Stimulated activated CD4-positive, alpha-beta T cell treated with anti-CD3 and anti-CD28 coated beads, Interleukin-4, amount 100 ng/mL, for 1 hour (primary cell): ENCODE results near the gene CCDC178.
A peak's percentile ranks its signal among the peaks of the same experiment; 100 is the strongest.
"Not testable (repeated sequence)": the region's sequence is repeated elsewhere in the genome, so short reads cannot be mapped to it uniquely, and the experiment has no call there.

ENCODE experiments used
- DNase-seq: peaks from one replicate; pipeline ENCODE4 v3.0.0-alpha.2; 2020

The CCDC178 gene

DNA sequence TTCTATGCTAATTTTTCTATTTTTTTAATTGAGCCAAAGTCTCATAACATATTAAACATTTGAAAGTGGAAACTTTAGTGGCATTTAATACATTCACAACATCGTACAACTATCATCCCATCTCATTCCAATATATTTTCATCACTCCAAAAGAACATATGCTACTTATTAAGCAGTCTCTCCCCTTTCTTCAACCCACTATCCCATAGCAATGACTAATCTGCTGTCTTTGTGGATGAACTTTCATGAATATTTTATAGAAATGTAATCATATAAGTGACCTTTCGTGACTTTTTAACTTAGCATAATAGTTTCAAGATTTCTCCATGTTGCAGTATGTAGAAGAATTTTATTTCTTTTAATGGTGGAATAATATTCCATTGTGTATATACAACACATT lies 90.3 kb downstream of the CCDC178 start:
- DNase-seq = no peak

DNA sequence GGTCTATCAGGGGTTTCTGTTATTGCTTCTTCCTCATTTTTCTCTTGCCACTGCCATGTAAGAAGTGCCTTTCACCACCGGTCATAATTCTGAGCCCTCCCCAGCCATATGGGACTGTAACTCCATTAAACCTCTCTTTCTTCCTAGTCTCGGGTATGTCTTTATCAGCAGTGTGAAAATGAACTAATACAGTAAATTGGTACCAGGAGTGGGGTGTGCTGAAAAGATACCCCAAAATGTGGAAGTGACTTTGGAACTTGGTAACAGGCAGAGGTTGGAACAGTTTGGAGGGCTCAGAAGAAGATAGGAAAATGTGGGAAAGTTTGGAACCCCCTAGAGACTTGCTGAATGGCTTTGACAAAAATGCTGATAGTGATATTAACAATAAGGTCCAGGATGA lies 100.8 kb downstream of the CCDC178 start:
- not testable (repeated sequence) for DNase-seq

DNA sequence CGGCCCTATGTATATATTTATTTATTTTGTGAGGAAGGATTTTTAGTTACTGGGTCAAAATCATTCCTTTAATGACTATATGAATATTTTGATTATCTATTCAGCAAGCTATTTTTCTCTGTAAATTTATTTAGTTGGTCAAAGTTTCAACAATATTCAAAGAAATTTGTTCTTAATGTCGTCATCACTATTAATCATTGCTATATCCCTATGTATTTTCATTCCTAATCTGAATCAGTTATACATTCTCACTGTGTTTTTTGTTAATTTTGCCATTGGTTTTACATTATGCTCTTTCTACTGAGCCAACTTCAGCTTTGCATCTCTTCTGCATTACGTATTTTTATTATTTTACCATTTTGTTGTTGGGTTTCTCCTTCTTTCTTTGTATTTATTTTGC lies 105.7 kb downstream of the CCDC178 start:
- DNase-seq = no peak

DNA sequence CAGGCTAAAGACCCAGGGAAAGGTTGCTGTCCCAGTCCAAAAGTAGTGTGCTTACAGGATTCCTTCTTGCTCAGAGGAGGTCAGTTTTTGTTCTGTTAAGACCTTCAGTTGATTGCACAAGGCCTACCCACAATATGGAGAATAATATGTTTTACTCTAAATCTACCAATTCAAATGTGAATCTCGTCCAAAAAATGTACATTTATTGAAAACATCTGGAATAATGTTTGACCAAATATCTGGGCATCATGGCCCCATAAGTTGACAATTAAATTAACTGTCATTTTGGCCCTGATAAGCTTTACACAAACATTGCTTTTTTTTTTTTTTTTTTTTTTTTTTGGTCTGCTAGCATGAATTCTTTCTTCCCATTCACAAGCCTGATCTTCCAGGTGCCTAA lies 109.8 kb downstream of the CCDC178 start:
- DNase-seq = no peak

DNA sequence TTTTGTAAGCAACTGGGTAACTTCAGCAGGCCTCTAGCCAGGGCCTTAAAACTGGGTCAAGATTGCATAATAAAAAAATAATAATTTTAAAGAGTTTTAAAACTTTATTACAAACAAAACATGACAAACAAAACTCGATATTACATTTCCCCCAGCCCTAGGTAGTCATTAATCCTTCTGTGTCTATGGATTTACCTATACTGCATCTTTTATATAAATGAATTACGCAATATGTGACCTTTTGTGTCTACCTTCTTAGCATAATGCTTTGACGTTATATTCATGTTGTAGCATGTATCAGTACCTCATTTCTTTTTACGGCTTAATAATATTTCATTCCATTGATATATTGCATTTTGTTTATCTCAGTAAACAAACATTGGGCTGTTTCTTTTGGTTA lies 113.5 kb downstream of the CCDC178 start:
- DNase-seq = no peak

DNA sequence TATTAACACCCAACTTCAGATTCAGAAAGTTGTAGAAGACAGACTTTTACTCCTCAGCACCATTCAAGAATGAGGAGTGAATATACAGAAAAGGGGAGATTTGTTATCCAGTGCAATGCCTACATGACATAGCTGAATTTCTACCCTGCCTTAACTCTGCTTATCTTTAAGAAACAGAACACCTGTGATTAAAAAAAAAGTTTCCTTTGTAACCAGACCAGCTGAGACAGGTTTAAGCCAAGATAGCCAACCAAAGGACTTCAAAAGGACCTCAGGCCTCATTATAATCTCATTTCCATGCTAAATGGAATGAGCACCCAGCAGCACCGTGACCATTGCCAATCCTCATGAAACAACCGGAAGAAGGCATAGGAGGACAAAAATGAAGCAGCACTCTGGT lies 122.9 kb downstream of the CCDC178 start:
- DNase-seq = no peak

DNA sequence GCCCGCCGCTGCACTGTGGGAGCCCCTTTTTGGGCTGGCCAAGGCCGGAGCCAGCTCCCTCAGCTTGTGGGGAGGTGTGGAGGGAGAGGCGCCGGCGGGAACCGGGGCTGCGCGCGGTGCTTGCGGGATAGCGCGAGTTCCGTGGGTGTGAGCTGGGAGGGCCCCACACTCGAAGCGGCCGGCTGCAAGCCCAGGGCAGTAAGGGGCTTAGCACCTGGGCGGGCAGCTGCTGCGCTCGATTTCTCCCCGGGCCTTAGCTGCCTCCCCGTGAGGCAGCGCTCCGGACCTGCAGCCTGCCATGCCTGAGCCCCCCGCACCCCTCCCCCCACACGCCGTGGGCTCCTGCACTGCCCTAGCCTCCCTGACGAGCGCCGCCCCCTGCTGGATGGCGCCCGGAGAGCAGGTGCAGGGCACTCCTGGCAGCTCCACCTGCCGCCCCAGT lies 124.4 kb downstream of the CCDC178 start:
- no peak for DNase-seq

DNA sequence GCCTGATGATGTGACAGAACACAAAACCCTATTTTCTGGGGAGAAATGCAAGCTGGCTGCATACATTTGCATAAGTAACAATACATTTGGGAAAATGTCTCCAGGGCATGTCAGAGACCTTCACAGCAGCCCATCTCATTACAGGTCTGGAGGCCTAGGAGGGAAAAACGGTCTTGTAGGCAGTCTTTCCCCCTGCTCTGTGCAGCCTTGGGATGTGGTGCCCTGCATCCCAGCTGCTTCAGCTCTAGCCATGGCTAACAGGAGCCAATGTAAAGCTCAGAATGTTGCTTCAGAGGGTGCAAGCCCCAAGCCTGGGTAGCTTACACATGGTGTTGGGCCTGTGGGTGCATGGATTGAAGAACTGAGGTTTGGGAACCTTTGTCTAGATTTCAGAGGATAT lies 133.0 kb downstream of the CCDC178 start:
- no peak for DNase-seq

DNA sequence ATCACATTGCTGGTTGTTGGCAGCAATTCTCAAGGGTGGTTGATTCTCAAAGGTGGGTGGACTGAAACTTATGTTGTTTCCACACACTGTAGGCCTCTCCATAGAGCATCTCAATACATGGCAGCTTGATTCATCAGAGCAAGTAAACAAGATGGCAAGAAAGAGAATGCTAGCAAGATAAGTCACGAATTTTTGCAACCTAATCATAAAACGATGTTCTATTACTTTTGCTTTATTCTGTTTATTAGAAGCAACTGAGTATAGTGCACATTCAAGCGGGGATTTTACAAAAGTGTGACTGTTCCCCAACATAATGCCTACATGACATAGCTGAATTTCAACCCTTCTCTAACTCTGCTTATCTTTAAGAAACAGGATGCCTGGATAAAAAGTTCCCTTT lies 136.2 kb downstream of the CCDC178 start:
- no peak for DNase-seq

DNA sequence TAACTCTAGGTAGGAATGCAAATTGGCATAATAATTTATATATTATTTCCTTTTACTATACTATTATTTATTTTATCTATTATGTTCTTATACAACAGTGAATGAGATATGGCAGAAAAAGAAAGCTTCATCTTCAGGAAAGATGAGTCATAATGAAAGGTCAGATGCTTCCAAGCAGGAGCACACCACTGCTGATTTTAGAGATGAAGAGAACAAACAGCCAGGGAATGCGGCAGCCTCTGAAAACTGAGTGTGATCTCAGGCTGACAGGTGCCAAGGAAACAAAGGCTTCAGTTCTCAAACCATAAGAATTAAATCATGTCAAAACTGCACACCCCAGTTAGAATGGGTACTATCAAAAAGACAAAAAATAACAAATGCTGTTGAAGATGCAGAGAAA lies 149.0 kb downstream of the CCDC178 start:
- DNase-seq = no peak

DNA sequence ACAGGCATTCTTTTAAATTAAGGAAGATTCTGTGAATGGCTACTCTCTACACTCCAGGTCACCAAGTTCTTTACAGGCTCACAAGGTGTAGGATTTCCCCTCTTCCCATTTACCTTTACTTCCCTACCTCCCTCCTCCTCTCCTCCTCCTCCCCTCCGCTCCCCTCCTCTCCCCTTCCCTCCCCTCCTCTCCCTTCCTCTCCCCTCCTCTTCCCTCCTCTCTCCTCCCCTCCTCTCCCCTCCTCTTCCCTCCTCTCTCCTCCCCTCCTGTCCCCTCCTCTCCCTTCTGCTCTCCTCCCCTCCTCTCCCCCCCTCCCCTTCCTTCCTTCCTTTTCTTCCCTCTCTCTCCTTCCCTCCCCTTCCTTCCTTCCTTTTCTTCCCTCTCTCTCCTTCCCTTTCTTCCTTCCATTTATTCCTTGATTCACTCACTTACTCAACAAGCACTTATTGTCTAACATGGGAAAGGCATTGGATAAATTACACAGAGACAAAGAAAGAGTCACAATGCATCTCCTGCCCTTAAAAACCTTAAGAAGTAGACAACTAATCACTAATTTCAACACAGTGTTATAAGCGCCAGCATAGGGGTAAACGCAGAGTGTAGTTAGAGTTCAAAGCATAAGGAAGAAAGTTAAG lies 152.3 kb downstream of the CCDC178 start:
- no peak for DNase-seq

DNA sequence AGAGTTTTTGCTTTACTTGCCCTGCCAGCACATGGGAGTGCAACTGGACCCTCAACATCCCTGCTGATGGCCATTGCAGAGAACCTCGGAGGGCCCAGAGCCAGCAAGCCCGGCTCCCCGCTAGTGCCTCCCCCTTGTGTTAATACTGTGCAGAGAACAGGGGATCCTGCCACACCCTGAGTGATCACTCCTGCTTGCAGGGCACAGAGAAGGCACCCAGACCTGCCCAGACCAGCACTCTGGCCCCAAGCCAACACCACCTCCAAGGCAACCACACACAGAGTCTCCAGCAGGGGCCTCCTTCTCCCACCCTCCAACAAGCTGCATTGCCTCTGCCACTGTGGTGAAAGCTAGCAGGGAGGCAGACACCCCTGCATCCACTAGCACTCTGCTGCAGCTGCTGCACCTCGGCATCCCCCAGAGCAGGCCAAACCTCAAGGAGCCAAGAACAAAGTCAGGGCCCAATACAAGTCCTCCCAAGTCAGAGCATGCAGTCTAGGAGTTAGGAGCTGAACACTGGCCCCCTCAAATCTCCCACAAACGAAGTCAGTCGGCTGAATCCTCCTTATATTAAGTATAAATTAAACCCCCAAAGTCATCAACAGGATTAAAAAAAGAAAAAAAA lies 157.7 kb downstream of the CCDC178 start:
- no peak for DNase-seq

DNA sequence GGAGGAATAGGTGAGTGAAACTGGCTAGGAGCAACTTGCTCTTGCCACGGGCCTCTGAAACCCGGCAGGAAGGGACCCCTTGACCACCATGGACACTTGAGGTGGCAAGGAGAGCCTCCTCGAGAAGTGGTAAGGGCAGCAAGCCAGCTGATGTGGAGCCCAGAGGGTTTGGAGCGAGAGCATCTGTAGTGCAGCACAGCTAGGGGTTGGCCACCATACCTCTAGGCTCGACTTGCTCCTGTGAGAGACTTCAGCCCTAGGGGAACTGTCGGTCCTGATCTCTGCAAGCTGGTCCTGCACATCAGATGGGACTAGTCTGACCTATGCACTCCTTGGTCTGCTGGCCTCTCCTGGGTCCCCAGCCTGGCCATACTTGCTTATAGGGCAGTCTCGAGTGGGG lies 158.4 kb downstream of the CCDC178 start:
- no peak for DNase-seq

DNA sequence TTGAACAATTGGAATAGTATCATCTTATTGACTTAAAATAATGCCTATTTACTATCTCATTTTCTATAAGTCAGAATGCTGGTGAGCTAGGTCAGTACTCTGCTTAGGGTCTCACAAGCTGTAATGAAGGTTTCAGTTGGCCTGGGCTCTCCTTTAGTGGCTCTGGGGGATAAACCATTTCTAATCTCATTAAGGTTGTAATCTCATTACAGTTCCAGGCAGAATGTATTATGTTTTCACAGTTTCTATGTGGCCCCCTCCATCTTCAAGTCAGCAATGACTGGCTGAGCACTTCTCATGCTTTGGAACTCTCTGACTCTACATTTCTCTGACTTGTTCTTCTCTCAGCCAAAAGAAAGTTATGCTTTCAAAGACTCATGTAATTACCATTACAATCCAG lies 163.1 kb downstream of the CCDC178 start:
- DNase-seq = no peak

DNA sequence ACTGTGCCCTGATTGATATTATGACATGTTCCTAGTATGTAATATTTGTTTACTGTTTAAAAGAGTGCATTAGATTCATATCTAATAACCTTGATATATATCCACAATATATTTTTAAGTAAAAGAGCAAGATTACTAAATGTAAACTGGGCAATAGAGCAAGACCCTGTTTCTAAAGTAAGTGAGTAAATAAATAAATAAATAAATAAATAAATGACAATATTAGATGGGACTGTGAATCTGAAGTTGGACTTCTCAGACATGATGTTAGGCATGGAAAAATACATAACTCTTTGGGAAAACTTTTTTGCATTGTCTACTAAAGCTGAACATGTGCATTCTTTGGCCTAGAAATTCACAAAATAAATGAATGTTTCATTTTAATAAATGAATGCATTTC lies 164.7 kb downstream of the CCDC178 start:
- no peak for DNase-seq

DNA sequence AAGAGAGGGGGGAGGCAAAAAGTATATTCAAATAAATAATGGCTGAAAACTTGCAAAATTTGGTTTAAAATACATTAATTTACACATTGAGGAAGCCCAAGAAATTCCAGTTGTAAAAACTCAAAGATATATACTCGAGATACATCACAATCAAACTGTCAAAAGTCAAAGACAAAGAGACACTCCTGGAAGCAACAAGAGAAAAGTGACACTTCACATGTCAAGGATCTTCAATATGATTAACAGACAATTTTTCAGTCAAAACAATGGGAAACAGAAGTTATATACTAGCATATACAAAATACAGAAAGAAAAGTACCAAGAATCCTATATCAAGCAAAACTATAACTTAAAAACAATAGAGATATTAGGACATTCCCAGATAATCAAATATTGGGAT lies 170.2 kb downstream of the CCDC178 start:
- no peak for DNase-seq

DNA sequence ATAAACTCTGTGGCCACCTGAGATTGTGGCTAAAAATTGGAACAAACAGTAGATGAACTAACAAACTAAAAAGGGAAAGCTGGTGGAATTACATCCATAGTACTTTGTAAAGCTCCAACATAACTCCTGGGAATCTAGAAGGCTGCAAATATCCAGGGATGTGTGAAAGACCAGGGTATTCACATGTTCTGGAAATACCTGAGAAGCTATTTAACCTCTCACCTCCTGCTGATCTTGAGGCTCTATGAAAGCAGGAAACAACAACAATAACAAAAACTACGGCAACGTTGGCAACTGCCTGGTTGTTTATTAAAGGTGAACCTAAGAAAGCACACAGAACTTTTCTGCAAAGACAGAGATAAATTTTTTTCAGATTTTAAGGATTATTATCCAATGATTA lies 171.3 kb downstream of the CCDC178 start:
- no peak for DNase-seq

DNA sequence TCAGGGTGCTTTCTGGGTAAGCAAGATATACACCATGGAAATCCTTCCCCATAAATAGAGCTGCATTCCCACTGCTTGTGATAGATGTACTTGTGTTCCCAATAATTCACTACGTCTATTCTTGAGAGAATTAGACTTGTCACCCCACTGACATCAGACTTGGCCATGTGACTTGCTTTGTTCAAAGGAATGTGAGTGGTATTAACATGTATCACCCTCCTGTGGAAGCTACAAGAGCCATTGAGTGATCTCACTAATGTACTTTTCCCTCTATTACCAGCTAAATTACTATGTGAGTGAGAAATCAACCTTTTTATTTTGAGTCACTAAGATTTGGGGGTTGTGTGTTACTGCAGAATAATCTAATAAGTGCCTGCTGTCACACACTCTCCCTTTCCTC lies 176.0 kb downstream of the CCDC178 start:
- DNase-seq = no peak

DNA sequence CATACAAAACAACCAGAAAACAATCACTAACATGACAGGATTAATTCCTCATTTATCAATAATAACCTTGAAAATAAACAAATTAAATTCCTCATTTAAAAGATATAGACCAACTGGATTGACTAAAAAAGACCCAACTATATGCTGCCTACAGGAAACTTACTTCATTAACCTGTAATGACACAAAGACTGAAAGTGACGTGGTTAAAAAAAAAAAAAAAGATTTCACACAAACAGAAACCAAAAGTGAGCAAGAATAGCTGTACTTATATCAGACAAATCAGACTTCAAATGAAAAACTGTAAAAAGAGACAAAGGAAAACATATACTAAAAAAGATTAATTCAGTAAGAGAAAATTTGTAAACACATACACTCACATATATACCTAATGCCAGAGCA lies 201.2 kb downstream of the CCDC178 start:
- DNase-seq = no peak

DNA sequence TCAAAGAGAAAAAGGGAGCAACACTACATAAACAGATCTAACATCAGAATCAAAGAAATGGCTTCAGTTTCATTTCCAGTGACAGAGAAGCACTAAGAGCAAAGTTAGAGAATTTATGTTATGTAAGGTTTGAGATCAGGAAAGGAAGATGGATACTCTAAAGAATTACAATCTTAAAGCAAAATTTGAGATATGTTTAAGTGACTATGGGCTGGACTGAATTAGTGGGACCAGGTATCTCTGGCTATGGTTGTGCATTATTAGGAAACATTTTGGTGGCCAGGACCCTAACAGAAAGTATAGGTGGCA lies 208.2 kb downstream of the CCDC178 start:
- no peak for DNase-seq

DNA sequence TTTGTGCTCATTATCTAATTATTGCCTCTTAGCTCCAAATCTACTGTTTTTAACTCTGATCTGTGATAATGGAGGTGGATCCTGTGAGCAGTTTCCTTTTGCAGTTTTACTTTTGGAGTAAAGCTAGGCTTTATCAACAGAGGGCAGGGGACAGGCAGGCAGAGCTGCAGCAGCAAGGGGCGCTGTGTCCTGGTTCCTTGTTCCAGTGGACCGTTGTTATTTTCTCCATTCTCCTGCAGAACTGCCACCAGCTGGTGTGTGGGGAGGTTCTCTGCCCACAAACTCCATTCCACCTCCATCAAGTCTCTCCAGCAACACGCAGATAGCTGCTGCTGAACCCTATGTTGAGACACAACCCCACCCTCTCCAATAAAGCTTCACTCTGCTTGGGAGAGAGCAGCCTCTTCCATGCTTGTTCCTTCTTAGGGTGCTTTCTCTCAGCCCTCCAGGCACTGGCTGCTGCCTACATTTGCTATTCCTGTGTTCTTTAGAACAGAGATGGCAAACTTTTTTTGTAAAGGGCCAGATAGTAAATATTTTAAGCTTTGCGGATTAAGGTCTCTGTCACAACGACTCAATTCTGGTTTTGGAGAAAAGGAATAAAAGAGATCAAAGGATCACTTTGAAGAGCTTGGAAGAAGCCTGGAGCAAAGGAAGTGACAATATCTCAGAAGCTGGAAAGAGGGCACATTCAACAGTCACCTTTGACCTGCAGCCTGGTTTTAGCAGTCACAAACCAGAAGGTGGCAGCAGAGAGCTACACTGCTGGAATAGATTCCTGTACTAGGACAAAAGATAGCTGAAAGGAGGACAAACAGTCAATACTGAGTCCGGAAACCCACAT lies 208.8 kb downstream of the CCDC178 start:
- DNase-seq = peak; percentile 31

DNA sequence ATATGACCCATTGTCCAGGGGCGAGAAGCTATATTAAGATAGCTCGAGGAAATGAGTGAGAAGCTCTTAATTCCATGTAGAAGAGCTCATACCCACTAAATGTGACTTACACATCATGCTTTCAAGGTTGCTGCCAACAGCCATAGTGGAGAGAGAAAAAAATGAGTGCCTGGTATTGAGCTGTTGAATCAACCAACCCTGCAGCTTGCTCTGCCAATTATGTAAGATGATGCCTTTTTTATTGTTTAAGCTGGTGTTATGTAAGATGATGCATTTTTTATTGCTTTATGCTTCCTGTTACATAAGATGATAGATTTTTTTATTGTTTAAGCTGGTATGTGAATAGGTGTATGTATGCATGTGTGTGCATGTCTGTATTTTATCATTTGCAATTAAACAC lies 228.2 kb downstream of the CCDC178 start:
- DNase-seq = no peak

DNA sequence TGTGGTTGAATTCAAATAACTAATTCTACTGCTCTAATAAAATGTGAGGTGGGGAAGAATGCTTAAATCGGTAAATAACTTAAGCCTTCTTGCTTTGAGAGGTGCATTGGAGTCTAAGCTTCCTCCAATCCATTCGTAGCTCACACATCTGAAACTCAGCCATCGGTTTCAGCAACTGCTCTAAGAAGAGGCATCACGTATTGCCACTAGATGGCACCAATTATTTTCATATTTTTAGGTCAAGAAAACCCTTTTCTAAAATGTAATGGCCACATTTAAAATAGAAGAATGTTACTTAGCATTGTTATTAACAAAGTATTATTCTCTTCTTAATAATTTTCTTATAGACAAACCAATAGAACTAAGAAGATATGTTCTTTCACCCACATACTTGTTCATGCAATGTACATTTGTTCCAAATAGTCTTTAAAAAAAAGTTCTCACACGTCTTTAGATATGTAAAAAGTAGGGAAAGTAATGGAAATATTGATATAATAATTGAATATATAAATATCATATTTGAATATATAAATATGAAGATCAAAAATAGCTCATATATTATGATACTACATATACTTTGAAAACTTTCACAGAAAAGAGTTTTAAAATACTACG lies 229.8 kb downstream of the CCDC178 start:
- DNase-seq = no peak

DNA sequence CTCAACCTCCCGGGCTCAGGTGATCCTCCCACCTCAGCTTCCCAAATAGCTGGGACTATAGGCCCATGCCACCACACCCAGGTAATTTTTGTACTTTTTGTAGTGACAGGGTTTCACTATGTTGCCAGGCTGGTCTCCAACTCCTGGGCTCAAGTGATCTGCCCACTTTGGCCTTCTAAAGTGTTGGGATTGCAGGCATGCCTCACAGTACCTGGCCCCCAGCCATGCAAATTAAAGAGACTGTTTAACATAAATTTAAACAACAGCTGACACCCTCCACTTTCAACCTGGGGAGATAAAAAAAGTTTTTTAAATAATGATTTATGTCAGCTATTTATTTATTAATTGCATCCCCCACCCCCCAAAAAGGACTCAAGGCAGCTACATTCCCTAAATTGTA lies 234.7 kb downstream of the CCDC178 start:
- no peak for DNase-seq
